ENCODE measurements around the gene ANG. TPM values are rescaled to one million over a fixed set of nuclear protein-coding genes. Genes with fewer than 3 reads are reported as not detected.
A peak's percentile ranks its signal among the peaks of the same experiment; 100 is the strongest.

ANG gene
- total and polyA plus RNA-seq, 9 of the 15 experiments (the other 6 are each of a cell fraction or from before 2014, with no cell fraction given) = 0.21 to 0.73 (median 0.34) TPM; not detected in 4

- TF ChIP-seq, protein P1, sequence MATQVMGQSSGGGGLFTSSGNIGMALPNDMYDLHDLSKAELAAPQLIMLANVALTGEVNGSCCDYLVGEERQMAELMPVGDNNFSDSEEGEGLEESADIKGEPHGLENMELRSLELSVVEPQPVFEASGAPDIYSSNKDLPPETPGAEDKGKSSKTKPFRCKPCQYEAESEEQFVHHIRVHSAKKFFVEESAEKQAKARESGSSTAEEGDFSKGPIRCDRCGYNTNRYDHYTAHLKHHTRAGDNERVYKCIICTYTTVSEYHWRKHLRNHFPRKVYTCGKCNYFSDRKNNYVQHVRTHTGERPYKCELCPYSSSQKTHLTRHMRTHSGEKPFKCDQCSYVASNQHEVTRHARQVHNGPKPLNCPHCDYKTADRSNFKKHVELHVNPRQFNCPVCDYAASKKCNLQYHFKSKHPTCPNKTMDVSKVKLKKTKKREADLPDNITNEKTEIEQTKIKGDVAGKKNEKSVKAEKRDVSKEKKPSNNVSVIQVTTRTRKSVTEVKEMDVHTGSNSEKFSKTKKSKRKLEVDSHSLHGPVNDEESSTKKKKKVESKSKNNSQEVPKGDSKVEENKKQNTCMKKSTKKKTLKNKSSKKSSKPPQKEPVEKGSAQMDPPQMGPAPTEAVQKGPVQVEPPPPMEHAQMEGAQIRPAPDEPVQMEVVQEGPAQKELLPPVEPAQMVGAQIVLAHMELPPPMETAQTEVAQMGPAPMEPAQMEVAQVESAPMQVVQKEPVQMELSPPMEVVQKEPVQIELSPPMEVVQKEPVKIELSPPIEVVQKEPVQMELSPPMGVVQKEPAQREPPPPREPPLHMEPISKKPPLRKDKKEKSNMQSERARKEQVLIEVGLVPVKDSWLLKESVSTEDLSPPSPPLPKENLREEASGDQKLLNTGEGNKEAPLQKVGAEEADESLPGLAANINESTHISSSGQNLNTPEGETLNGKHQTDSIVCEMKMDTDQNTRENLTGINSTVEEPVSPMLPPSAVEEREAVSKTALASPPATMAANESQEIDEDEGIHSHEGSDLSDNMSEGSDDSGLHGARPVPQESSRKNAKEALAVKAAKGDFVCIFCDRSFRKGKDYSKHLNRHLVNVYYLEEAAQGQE (IDR thresholded peaks at IDR 0.05; ENCODE audit: borderline replicate concordance) = peak; percentile 89
- TF ChIP-seq, protein P1 (CRISPR knock-in tag; IDR thresholded peaks at IDR 0.05; ENCODE audit: low read depth) = no peak
- TF ChIP-seq NFE2 (IDR thresholded peaks at IDR 0.05; ENCODE audit: low read depth) (0 out of 2 replicates have a peak, but pooled peaks have one; percentile 2), TCF3 (CRISPR knock-in tag; IDR thresholded peaks at IDR 0.05) (peak; percentile 64), MTA2 (IDR thresholded peaks at IDR 0.05; ENCODE audit: low read depth) (peak; percentile 50; the same call in 1 of the 2 replicates), STAG1 (CRISPR knock-in tag; IDR thresholded peaks at IDR 0.05; ENCODE audit: borderline replicate concordance) (peak; percentile 73; the same call in 1 of the 2 replicates), ELF4 (CRISPR knock-in tag; IDR thresholded peaks at IDR 0.05) (no peak), KLF1 (tag; IDR thresholded peaks at IDR 0.05) (no peak), NR1H2 (CRISPR knock-in tag; IDR thresholded peaks at IDR 0.05) (no peak), TEAD4 (IDR thresholded peaks at IDR 0.05; ENCODE audit: low read length) (peak; percentile 73), TEAD4 (CRISPR knock-in tag; IDR thresholded peaks at IDR 0.05; ENCODE audit: borderline replicate concordance) (no peak), DPF2 (IDR thresholded peaks at IDR 0.05) (peak; percentile 79), CBFA2T3 (IDR thresholded peaks at IDR 0.05) (peak; percentile 80), HIVEP1 (CRISPR knock-in tag; IDR thresholded peaks at IDR 0.05) (no peak)
- TF ChIP-seq, protein P2, sequence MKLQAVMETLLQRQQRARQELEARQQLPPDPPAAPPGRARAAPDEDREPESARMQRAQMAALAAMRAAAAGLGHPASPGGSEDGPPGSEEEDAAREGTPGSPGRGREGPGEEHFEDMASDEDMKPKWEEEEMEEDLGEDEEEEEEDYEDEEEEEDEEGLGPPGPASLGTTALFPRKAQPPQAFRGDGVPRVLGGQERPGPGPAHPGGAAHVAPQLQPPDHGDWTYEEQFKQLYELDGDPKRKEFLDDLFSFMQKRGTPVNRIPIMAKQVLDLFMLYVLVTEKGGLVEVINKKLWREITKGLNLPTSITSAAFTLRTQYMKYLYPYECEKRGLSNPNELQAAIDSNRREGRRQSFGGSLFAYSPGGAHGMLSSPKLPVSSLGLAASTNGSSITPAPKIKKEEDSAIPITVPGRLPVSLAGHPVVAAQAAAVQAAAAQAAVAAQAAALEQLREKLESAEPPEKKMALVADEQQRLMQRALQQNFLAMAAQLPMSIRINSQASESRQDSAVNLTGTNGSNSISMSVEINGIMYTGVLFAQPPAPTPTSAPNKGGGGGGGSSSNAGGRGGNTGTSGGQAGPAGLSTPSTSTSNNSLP (IDR thresholded peaks at IDR 0.05; ENCODE audit: borderline replicate concordance, low read depth, low read length) = peak; percentile 57; the same call in 1 of the 2 replicates
- TF ChIP-seq, protein P3, sequence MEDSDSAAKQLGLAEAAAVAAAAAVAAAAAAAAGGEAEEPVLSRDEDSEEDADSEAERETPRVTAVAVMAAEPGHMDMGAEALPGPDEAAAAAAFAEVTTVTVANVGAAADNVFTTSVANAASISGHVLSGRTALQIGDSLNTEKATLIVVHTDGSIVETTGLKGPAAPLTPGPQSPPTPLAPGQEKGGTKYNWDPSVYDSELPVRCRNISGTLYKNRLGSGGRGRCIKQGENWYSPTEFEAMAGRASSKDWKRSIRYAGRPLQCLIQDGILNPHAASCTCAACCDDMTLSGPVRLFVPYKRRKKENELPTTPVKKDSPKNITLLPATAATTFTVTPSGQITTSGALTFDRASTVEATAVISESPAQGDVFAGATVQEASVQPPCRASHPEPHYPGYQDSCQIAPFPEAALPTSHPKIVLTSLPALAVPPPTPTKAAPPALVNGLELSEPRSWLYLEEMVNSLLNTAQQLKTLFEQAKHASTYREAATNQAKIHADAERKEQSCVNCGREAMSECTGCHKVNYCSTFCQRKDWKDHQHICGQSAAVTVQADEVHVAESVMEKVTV (CRISPR knock-in tag; IDR thresholded peaks at IDR 0.05) = peak; percentile 87
- TF ChIP-seq, protein P4, sequence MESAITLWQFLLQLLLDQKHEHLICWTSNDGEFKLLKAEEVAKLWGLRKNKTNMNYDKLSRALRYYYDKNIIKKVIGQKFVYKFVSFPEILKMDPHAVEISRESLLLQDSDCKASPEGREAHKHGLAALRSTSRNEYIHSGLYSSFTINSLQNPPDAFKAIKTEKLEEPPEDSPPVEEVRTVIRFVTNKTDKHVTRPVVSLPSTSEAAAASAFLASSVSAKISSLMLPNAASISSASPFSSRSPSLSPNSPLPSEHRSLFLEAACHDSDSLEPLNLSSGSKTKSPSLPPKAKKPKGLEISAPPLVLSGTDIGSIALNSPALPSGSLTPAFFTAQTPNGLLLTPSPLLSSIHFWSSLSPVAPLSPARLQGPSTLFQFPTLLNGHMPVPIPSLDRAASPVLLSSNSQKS (CRISPR knock-in tag; IDR thresholded peaks at IDR 0.05) = no peak
Observed at GRCh38 chr14:20697273-20698017, 8.9 kb downstream of the ANG start (continued).
